GM12874 (cell line): Measurements from ENCODE around the gene ZNF532.

ENCODE experiments used
- TF ChIP-seq, protein P1 (sequence below): IDR thresholded peaks from 2 replicates; pipeline ENCODE4 v1.5.1; 2011; ENCODE audit warnings: low read depth, mild to moderate bottlenecking, control low read depth, low read length, moderate library complexity; ENCODE audit not compliant: insufficient read depth

ZNF532 gene, protein sequence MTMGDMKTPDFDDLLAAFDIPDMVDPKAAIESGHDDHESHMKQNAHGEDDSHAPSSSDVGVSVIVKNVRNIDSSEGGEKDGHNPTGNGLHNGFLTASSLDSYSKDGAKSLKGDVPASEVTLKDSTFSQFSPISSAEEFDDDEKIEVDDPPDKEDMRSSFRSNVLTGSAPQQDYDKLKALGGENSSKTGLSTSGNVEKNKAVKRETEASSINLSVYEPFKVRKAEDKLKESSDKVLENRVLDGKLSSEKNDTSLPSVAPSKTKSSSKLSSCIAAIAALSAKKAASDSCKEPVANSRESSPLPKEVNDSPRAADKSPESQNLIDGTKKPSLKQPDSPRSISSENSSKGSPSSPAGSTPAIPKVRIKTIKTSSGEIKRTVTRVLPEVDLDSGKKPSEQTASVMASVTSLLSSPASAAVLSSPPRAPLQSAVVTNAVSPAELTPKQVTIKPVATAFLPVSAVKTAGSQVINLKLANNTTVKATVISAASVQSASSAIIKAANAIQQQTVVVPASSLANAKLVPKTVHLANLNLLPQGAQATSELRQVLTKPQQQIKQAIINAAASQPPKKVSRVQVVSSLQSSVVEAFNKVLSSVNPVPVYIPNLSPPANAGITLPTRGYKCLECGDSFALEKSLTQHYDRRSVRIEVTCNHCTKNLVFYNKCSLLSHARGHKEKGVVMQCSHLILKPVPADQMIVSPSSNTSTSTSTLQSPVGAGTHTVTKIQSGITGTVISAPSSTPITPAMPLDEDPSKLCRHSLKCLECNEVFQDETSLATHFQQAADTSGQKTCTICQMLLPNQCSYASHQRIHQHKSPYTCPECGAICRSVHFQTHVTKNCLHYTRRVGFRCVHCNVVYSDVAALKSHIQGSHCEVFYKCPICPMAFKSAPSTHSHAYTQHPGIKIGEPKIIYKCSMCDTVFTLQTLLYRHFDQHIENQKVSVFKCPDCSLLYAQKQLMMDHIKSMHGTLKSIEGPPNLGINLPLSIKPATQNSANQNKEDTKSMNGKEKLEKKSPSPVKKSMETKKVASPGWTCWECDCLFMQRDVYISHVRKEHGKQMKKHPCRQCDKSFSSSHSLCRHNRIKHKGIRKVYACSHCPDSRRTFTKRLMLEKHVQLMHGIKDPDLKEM (N-terminal part only)

DNA sequence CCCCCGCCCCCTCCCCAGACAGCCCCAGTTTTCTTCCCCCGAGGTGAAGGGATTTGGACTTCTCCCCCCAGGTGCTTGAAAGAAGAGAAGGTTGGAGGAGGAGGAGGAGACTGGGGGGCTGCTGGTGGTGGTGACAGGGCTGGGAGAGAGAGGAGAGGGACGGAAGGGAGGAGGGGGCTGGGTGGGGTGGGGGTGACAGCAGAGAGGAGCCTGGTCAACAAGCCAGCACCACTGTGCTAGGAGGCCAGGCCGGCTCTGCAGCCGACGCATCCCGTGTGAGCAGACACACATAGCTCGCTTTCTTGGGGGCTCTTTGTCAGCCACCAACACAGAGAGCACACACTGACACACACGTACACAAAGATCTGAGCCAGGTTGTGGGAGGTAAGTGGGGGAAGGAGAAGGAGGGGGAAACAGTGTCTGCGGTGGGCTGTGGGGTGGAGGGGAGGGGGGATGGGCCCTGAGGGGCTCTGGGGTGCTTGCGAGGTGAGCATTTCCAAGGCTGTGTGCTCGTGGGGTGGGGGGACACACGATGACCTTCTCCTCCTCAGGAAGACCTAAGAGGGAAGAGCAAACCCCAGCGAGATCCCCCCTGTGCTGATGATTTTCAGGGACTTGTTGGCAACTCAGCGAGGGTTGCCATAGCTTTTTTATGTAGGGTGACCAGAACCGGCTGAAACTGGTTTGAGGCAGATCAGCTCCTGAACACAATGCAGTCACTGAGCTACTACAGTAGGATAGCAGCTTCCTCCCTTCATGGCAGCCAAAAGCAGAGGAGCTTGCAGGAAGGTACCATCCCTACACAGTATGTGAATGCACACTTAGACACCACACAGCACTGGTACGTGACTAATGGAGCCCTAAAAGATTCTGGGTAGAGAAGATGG lies at the start of gene ZNF532:
TSS of gene ZNF532 (plus strand) at position 732 of the 887 bp plus-strand sequence. CDS start 53,411 bp downstream, outside the sequence.
- TF ChIP-seq, protein P1, sequence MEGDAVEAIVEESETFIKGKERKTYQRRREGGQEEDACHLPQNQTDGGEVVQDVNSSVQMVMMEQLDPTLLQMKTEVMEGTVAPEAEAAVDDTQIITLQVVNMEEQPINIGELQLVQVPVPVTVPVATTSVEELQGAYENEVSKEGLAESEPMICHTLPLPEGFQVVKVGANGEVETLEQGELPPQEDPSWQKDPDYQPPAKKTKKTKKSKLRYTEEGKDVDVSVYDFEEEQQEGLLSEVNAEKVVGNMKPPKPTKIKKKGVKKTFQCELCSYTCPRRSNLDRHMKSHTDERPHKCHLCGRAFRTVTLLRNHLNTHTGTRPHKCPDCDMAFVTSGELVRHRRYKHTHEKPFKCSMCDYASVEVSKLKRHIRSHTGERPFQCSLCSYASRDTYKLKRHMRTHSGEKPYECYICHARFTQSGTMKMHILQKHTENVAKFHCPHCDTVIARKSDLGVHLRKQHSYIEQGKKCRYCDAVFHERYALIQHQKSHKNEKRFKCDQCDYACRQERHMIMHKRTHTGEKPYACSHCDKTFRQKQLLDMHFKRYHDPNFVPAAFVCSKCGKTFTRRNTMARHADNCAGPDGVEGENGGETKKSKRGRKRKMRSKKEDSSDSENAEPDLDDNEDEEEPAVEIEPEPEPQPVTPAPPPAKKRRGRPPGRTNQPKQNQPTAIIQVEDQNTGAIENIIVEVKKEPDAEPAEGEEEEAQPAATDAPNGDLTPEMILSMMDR = no peak

DNA sequence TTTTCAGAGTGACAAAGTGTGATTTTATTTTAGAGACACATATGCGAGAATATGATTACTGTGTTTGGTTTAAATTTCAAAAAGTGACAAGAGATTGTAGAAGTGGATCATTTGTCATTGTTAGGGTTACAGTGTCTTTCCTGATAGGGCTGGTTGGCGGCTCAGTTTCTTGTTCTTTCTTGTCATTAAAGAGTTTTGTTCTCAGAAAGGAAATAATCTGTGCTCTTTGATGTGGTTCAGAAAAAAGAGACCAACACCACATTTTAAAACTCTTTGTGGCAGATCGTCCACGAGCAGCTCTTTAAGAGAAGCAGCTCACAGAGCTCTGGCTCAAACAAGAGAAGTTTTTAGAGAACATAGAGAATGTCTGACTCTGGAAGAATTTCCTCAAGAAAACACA lies 45.6 kb upstream of the ZNF532 start:
- TF ChIP-seq, protein P1 = no peak

DNA sequence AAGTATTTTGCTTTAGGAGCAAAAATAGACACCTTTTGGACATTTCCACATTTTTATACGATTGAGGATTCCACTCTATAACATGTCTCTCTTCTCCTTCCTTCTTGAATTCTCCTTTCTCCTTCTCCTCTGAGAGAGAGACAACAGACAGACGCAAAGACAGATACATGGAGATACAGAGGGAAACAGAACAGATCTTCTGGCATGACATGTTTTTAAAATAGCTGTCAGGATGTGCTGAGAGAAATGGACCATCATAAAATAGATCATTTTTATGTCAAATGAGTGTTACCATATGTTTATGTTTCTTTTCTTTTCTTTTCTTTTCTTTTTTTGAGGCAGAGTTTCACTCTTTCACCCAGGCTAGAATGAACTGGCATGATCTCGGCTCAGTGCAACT lies 44.4 kb upstream of the ZNF532 start:
- TF ChIP-seq, protein P1 = no peak

DNA sequence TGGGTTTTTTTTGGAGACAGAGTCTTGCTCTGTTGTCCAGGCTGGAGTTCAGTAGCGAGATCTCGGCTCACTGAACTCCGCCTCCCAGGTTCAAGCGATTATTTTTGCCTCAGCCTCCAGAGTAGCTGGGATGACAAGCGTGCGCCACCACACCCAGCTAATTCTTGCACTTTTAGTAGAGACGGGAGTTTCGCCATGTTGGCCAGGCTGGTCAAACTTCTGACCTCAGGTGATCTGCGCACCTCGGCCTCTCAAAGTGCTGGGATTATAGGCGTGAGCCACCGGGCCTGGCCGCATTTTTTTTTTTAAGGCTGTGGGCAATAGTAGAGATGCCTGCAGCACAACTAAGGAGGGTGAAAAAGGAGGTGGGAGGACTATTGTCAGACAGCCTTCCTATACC lies 41.7 kb upstream of the ZNF532 start:
- TF ChIP-seq, protein P1 = no peak

DNA sequence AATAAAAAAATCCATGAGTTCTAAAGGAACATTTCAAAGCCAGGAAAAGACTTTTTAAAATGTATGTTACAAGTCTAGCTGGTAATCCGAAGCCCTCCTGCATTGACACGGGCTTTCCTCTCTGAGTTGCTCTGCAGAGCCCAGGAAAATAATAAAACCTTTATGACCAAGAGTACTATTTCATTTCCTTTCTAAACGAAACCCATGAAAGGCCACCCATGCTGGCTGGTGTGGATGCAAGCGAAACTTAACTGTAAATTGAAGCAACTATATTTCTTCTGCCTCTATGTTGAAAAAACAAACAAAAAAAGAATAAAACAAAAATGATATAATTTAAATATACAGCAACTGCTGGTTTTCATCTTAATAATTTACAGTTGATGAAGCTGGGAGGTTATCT lies 41.3 kb upstream of the ZNF532 start:
- TF ChIP-seq, protein P1 = no peak

DNA sequence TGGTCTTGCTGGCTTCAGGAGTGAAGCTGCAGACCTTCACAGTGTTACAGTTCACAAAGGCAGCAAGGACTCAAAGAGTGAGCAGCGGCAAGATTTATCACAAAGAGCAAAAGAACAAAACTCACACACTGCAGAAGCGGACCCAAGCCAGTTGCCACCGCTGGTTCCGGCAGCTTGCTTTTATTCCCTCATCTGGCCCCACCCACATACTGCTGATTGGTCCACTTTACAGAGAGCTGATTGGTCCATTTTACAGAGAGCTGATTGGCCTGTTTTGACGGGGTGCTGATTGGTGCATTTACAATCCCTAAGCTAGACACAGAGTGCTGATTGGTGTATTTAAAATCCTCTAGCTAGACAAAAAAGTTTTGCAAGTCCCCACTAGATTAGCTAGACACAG lies 37.2 kb upstream of the ZNF532 start:
- TF ChIP-seq, protein P1 = no peak
